Bone marrow (tissue), 2 donors: ENCODE data around the gene STEAP1B.
"Not testable (repeated sequence)": the region's sequence is repeated elsewhere in the genome, so short reads cannot be mapped to it uniquely, and the experiment has no call there.

Experiments
- DNase-seq, 2 donors: peaks; one replicate each; lab custom pipeline; 2025; lab: John Stamatoyannopoulos, UW

Gene STEAP1B

DNA sequence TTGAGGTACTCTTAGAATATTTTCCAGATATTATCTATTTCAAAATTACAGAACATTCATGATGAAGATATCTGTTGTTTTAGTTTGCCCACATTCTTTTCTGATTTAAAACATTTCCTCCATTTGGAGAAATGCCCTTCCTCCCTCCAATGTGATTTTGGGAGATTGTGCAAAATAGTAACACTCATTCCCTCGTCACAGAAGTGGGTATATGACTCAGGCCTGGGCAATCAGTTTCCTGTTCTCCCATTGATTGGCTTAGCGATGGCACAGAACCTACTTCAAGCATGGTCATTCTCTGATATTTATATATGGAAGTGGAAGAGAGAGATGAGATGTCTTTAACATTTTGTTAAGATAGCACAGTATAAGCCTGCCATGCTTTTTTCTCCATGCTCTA is 3.1 kb downstream of the STEAP1B start:
- not testable (repeated sequence) for DNase-seq

- DNase-seq = not testable (repeated sequence)
Observed at GRCh38 chr7:22496296-22496888, 3.6 kb downstream of the STEAP1B start.

GRCh38 chr7:22493160-22493925 is 6.6 kb downstream of the STEAP1B start:
- DNase-seq = not testable (repeated sequence)

DNA sequence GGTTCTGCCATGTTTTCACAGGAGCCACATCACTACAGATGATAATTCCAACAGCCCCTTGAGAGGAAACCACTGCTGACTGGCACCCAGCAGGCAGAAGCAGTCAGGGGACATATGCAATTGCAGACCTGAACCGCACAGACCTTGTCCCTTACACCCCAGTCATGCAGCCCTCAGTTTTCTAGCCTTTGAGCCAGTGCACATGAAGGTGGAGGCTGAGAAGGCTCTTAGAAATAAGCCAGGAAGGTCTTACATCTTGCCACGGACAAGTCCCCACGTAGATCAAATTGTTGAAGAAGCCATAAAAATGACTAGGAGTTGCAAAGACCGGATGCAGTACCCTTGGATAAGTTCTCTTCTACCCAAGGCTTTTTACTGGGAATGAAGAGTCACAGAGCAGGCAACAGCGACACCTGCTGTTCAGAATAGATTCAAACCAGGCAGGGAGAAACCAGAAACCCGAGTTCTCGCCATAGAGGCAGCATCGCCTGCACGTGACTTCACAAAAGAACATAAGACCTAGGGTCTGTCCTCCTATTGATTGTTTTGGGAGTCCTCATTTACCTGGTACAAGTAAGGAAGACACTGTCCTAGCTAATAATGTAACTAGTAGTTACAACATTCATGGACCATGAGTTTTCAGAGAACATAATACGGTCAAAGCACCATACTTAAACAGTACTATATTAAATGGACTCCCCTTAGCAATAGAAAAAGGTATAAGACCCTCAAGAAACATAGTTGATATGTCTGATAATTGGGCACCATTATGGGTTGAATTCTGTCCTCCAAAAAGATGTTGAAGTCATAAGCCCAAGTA is 11.1 kb downstream of the STEAP1B start:
- DNase-seq = peak; percentile 3 to 45

- no peak for DNase-seq
Observed at GRCh38 chr7:22487978-22488642, 11.9 kb downstream of the STEAP1B start.

DNA sequence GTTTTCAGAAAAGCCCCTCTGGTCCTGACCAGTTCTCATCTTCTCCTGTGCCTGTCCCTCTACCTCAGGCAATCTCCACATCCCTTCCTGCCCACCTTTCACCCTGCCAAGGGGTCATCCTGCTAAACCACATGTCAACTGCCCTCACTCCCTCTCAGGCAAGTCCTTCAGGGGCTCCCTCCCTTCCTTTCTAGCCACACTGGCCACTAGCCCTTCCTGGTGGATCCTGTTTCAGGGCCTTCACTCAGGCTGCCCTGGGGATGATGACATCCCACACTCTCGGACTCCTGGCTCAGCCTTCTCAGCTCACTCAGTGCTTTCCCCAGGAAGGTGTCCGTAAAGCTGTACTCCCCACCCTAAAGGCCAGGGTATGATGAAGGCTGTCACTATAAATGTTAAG is 13.4 kb downstream of the STEAP1B start:
- DNase-seq = no peak

DNA sequence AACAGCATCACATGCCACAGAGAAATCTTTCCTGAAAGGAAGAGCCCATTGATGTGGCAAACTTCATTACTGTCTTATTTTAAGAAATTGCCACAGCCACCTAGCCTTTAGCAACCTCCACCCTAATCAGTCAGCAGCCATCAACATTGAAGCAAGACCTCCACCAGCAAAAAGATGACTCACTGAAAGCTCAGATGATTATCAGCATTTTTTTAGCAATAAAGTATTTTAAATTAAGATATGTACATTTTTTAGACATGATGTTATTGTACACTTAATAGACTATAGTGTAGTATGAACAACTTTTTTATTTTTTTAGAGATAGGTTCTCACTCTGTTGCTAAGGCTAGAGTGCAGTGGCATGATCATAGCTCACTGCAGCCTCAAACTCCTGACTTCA is 14.8 kb downstream of the STEAP1B start:
- no peak for DNase-seq

DNA sequence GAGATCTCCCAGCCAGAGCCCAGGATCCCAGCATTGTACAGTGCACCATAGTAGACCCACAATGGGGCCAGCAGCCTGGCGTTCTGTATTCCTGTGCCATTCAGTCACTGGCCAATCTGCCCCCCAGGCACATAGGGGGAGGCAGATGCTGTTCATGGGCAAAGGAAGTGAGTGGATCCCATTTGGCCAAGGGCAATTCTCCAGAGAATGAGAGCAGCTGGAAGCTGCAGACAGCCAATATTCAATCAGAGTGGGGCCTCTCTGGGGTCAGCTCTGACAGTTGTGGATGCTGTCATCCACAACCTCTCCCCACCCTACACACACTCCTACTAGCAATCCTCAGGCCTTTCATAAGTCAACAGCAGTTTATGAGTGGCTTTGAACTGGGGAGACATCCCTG is 17.5 kb downstream of the STEAP1B start:
- DNase-seq = no peak

DNA sequence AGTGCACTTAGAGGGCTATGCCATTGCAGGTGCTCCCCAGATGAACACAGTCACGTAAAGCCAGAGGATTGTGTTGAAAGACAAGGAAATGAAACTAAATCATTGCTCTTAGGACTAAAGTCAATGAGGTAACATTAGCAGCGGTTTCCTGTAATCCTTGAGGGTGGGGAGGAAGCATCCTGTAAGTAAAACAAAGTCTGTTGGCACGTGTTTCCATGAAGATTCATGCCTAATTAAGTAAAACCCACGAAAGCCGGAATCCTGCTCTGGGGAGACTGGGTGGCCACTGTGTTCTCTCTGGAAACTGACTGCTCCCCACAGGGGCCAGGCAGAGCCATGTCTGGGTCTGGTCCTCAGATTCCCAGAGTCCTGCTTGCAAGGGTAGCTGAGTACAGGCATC is 18.3 kb downstream of the STEAP1B start:
- no peak for DNase-seq

DNA sequence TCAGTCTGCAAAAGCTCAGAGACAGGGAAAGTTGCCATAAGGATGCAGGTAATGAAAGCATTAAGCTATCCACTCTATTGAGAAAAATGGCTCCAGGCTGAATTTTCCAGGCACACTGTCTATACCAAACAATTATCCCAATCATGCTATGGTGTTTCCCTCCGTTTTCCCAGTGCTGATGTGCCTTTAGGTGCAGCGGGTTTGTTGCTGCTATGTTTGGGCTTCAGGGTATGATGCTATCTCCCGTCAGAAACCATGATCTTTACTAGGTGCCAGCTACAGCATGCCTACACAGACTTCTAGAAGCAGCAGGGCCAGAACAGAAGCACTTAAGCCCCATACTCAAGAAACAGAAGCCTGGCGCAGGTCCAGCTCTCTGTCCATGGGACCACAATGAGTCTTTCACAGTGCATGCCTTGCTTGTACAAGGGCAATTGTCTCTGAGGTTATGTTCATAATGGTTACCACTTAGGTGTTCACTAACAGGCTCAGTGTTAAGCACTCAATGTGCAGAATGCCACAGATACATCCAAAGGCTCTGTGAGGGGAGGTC is 19.4 kb downstream of the STEAP1B start:
- DNase-seq = no peak

DNA sequence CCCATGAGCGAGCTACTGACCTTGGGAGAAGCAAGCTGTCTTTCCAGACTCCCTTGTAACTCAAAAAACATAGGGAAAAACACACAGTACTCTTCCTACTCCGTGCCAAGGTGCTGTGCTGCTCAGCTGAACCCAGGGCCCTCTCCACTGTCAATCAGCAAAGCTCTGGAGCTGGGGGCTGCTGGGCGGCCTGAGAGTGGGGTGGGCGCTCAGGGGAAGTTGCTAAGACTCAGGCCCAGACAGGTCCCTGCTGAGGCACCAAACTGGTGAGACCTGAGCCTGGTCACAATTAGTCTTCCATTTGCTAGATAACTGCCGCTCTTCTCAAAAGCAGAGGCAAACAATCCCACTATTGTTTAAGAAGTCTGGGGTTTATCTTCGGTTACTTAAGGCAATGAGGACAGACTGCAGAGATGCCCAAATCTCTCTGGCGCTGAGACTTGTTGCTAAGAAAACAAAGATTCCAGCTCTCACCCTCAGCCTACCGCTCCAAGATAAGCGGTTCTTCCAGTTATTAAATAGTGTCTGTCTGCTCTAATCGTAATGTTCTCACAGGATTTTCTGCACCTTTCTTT is 22.0 kb downstream of the STEAP1B start:
- no peak for DNase-seq

- DNase-seq = no peak
Observed at GRCh38 chr7:22477262-22477661, 22.7 kb downstream of the STEAP1B start.

DNA sequence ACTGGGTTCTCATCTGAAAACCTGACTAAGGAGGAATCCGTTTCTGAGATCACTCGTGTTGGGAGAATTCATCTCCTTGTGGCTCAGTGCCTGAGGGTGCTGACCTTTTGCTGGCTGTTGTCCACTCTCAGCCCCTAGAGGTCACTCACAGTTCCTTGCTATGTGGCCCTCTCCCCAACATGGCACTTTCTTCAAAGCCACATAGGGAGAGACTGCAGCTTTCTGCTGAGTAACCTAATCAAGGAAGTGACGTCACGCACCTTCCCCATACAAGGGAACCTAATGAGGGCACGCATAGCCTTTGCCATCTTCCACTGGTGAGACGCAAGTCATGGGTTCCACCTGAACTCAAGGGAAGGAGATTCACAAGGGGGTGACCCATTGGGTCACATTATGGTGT is 23.2 kb downstream of the STEAP1B start:
- DNase-seq = no peak

GRCh38 chr7:22474645-22475044 is 25.3 kb downstream of the STEAP1B start:
- DNase-seq = no peak

DNA sequence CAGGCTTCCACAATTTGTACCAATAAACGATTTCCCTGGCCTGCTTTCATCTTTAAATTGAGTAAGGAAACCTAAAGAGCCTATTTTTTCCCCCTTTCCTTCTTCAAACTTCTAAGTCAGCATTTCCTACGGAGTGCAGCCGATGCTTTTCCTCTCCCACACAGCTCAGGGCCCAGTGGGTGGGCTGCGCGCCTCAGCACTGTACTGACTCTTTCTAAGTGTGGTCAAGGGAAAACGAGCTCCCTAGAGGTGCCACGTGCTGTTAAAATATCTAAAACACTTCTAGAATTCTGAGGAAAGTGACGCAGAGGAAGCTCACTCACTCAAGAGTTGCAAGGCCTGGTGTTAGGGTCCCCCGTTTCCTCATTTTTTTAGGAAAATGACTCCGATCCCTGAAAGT is 29.0 kb downstream of the STEAP1B start:
- DNase-seq = no peak

DNA sequence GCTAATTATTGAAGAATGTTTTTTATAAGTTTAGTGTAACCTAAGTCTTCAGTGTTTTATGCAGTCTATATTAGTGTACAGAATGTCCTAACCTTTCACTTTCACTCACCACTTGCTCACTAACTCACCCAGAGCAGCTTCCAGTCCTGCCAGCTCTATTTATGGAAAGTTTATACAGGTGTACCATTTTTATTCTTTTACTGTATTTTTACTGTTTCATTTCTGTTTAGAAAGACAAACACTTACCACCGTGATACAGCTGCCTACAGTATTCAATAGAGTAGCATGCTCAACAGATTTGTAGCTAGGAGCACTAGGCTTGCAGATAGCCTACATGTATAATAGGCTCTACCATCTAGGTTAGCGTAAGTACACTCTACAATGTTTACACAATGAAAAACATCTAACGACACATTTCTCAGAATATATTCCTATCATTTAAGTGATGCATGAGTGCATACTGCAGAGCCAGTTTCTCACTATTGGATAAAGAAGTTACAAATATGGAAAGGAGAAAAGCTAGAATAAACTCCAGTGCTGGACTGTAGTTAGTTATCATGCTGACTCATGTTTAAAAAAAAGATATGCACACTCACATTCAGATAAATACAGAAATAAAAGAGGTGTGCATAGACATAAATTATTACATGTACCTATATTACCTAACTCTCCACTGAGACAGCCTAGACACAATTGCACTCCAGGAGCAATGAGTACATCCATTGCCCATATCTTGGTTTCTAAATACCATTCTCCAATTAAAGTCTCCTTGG is 30.4 kb downstream of the STEAP1B start:
- DNase-seq = no peak

GRCh38 chr7:22468609-22469008 is 31.4 kb downstream of the STEAP1B start:
- DNase-seq = no peak

- no peak for DNase-seq
Observed at GRCh38 chr7:22464299-22464698, 35.7 kb downstream of the STEAP1B start.

GRCh38 chr7:22460363-22460988 is 39.5 kb downstream of the STEAP1B start:
- no peak for DNase-seq

- DNase-seq = no peak
Observed at GRCh38 chr7:22457471-22457870, 42.5 kb downstream of the STEAP1B start.
